Psoas muscle (tissue), 8 donors: ENCODE measurements around the gene RPS21. TPM values are rescaled to one million over a fixed set of nuclear protein-coding genes. Genes with fewer than 3 reads are reported as not detected.

Source experiments
- ATAC-seq, 4 donors: fragments of 200-7000 bp; cut with Tn5 transposase; one replicate each; pipeline ENCODE4 v1.9.1; 2020; ENCODE audit warnings: moderate library complexity in 3 of 4, mild to moderate bottlenecking in 2 of 4
- DNase-seq, 2 donors: peaks; one replicate each; pipeline ENCODE4 v3.0.0-alpha.2; 2020
- H3K27ac ChIP-seq: fragments of 200-600 bp; one replicate; pipeline ENCODE4 v1.8.0; 2022
- H3K27me3 ChIP-seq, 3 donors: fragments of 200-600 bp in 1 of 3; one replicate each; pipeline versions ENCODE4 v1.6.1 to v1.8.0; 2013 to 2022; ENCODE audit warnings: low read length in 2 of 3, mild to moderate bottlenecking in 2 of 3, moderate library complexity in 1 of 3; ENCODE audit not compliant: insufficient read depth in 3 of 3
- H3K36me3 ChIP-seq, 2 donors: fragments of 200-600 bp in 1 of 2; one replicate each; pipeline versions ENCODE4 v1.6.1 to v1.8.0; 2013 to 2022; ENCODE audit warnings: low read depth in 1 of 2, mild to moderate bottlenecking in 1 of 2, moderate library complexity in 1 of 2; ENCODE audit not compliant: insufficient read depth in 1 of 2
- H3K4me1 ChIP-seq: fragments of 200-600 bp; one replicate; pipeline ENCODE4 v1.8.0; 2022
- H3K4me3 ChIP-seq: fragments of 200-600 bp; one replicate; pipeline ENCODE4 v1.8.0; 2022; ENCODE audit warnings: mild to moderate bottlenecking
- H3K9me3 ChIP-seq: fragments of 200-600 bp; one replicate; pipeline ENCODE4 v1.8.0; 2022
- WGBS, 3 donors: extraction: QIAGEN DNeasy Blood & Tissue Kit; methylation state at CpG; one replicate each; pipeline versions ENCODE4 v1.1.6 to v1.1.7; 2013; 5-methylcytosine and 5-hydroxymethylcytosine counted together
- intact Hi-C, 2 donors: fragments of 100-400 bp; cut with DNase I; formaldehyde crosslinking; loops; one replicate each; pipeline versions ENCODE4 v1.11.0 to v1.14.2; 2022
- polyA plus RNA-seq, 3 donors: library from polyadenylated mRNA; stranded (reverse); fragments of 200-250 nt; gene quantifications; one replicate each; pipeline ENCODE4 v1.2.3, GENCODE V29; 2013
- total RNA-seq, 4 donors: library from RNA; stranded (reverse); fragmentation: NEBNext Ultra II Directional in 2 of 4; extraction: Animal tissue kit (Norgen Biotek cat#: 25700) in 2 of 4; gene quantifications; one replicate each; pipeline versions ENCODE4 v1.2.1 to v1.2.4, GENCODE V29; 2021 to 2023
- TF ChIP-seq, protein P1 (sequence below): fragments of 200-600 bp; IDR thresholded peaks from one replicate; pipeline ENCODE4 v1.8.0; 2022; ENCODE audit warnings: antibody characterized with exemption
- donor health status: healthy with polysubstance abuse.
- donor health status: DM: no; HTN: no; CAD: no; lungs with moderate emphysema.
- donor health status: Bipolar disorder and iron deficiency.
- donor health status: healthy.
- donor health status: DM: yes; HTN: yes; CAD: no.
- donor health status: DM: no; HTN: no; CAD: no.
- donor health status: DM: no; HTN: no; CAD: no.
- donor health status: DM: yes; HTN: yes; CAD: no.

RPS21 gene
- total and polyA plus RNA-seq, 7 donors = 602 to 5,162 (median 1,206) TPM

GRCh38 chr20:62365814-62366369 lies 21.0 kb upstream of the RPS21 start:
- H3K4me1 ChIP-seq = peaks cover 66% of the 10 kb centered on the region

GRCh38 chr20:62366370-62367135 lies 20.4 kb upstream of the RPS21 start:
- intact Hi-C loops = no loop called here
- peak overlapping the region; percentile 75 for H3K4me3 ChIP-seq
- H3K4me1 ChIP-seq = peaks cover 69% of the 10 kb centered on the region
- 1 to 2% (median 1%) methylated on average over 49 to 72 of the region's 72 CpGs for WGBS, 3 donors
- H3K27ac ChIP-seq = peak overlapping the region; percentile 87
- peak; percentile 27 to 64 for DNase-seq
- H3K27me3 ChIP-seq = no peaks in the 10 kb centered on the region
- peaks cover 0 to 5% of the 10 kb centered on the region in 2 donors for H3K36me3 ChIP-seq
- H3K9me3 ChIP-seq = no peaks in the 10 kb centered on the region
- no peak for ATAC-seq
- TF ChIP-seq, protein P1, sequence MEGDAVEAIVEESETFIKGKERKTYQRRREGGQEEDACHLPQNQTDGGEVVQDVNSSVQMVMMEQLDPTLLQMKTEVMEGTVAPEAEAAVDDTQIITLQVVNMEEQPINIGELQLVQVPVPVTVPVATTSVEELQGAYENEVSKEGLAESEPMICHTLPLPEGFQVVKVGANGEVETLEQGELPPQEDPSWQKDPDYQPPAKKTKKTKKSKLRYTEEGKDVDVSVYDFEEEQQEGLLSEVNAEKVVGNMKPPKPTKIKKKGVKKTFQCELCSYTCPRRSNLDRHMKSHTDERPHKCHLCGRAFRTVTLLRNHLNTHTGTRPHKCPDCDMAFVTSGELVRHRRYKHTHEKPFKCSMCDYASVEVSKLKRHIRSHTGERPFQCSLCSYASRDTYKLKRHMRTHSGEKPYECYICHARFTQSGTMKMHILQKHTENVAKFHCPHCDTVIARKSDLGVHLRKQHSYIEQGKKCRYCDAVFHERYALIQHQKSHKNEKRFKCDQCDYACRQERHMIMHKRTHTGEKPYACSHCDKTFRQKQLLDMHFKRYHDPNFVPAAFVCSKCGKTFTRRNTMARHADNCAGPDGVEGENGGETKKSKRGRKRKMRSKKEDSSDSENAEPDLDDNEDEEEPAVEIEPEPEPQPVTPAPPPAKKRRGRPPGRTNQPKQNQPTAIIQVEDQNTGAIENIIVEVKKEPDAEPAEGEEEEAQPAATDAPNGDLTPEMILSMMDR = no peak

More at GRCh38 chr20:62365814-62366369, 21.0 kb upstream of the RPS21 start:
- intact Hi-C loops = no loop called here
- peaks cover 0 to 5% of the 10 kb centered on the region in 2 donors for H3K36me3 ChIP-seq
- 27 to 30% (median 29%) methylated on average over 9 to 10 of the region's 10 CpGs for WGBS, 3 donors
- DNase-seq = peak; percentile 27 to 54
- H3K27me3 ChIP-seq = no peaks in the 10 kb centered on the region
- peak overlapping the region; percentile 75 for H3K4me3 ChIP-seq
- H3K27ac ChIP-seq = peak overlapping the region; percentile 87
- no peaks in the 10 kb centered on the region for H3K9me3 ChIP-seq
- peak in 3 of 4 donors; percentile 3 to 24 (median 5) for ATAC-seq
- TF ChIP-seq, protein P1 = no peak

DNA sequence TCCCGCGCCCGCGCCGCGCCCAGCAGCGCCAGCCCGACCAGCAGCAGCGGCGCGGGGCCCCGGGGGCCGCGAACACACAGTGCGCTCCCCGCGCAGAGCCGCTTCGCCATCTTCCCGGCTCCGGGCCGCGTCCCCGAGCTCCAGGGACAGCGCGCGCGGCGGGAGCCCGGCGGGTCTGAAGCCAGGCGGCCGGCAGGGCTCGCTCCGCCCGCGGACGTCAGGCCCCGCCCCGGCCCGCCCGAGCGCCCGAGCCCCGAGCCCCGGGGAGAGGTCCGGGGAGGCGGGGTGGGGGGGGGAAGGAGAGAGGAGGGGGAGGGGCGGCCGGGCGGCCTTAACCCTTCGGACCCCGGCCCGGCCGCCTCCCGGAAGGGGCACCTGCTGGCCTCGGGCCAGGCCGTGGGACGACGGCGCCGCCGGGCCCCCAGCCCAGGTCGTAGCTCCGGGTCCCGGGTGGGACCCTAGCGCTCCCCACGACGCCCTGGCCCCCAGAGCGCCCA lies 19.7 kb upstream of the RPS21 start, which contains the start of gene LAMA5:
Gene LAMA5 (minus strand): TSS at position 177 of the 497 bp plus-strand sequence. CDS start 67 bp downstream, at position 110.
- Histone ChIP-seq H3K27ac (peak within 1 kb of the TSS; percentile 87), H3K9me3 (no peaks in the 10 kb centered on the region), H3K27me3 (no peaks in the 10 kb centered on the region), H3K4me3 (peak within 1 kb of the TSS; percentile 75), H3K36me3 (peaks cover 0 to under 1% of the 10 kb centered on the region in 2 donors), H3K4me1 (peaks cover 69% of the 10 kb centered on the region)
- ATAC-seq (peak; percentile 15 to 29 (median 22)), DNase-seq (peak; percentile 68 to 73)
- intact Hi-C loops = no loop called here
- TF ChIP-seq, protein P1 = no peak
- 0 to 1% (median 0%) methylated on average over 6 to 70 of the region's 70 CpGs for WGBS, 3 donors

DNA sequence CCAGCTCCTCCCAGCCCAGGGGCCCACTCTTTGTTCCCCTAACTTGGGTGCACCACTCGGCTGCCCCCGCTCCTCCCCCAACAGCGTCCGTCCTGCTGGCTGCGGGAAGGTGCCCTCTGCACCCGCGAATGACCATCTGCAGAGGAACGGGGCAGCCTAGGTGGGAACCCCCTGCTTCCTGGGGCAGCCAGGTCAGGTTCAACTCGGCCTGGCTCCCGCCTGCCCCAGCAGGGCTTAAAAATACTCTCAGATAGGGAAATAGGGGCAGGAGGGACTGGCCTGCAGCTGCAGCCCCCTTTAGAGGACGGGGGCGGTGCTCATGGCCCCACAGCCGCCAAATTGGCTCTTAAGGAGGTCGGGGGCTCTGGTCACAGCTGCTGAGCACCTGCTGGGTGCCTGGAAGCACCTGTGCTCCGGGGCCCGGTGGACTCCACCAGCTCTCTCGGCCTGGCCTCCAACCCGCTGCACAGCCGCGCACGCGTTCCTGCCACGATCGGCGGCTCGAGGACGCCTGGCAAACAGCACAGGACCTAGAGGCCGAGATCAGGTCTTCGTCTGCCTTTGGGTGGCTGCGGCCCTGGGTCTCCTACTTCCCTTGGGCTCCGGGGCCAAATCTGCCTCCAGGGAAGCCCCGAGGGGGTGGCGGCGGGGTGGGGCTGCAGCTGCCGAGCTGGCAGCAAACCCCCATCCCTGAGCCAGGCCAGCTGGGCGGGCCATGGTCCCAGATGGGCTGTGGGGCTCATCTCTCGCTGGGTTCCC lies 19.1 kb upstream of the RPS21 start:
- H3K4me1 ChIP-seq = peaks cover 68% of the 10 kb centered on the region
- no peaks in the 10 kb centered on the region for H3K9me3 ChIP-seq
- intact Hi-C loops = no loop called here
- TF ChIP-seq, protein P1 = no peak
- H3K4me3 ChIP-seq = peak overlapping the region; percentile 75
- ATAC-seq (peak; percentile 13 to 31 (median 22)), DNase-seq (peak; percentile 59 to 79)
- WGBS, 3 donors = 0 to 2% (median 1%) methylated on average over 35 to 37 of the region's 37 CpGs
- peak overlapping the region; percentile 87 for H3K27ac ChIP-seq
- H3K27me3 ChIP-seq = no peaks in the 10 kb centered on the region
- H3K36me3 ChIP-seq = no peaks in the 10 kb centered on the region
